ENCODE results near the gene TRNP1.
"Not testable (repeated sequence)": the region's sequence is repeated elsewhere in the genome, so short reads cannot be mapped to it uniquely, and the experiment has no call there.

Gene TRNP1

GRCh38 chr1:26993237-26994019, at the start of gene TRNP1:
TSS of gene TRNP1 (plus strand) at chr1:26993692. CDS start at chr1:26993787, 95 bp downstream.
- DNase-seq (ENCODE audit: low spot score) = peak; percentile 99

DNA sequence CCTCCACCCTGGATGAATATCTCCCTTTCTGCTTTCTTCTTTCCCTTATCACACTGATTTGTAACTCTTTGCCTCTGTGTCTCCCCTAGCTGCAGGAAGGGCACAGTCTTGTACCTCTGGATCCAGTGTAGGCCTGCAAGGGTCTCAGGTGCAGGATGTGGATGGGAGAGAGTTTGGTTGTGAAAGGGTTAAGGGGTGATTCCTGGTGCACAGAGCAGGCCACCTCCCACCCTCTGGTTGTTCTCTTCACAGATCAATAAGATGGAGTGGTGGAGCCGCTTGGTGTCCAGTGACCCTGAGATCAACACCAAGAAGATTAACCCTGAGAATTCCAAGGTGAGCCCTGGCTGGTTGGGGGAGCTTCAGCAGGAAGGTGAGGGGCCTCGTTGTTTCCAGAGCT, 48.4 kb upstream of the TRNP1 start:
- DNase-seq (ENCODE audit: low spot score) = no peak

DNA sequence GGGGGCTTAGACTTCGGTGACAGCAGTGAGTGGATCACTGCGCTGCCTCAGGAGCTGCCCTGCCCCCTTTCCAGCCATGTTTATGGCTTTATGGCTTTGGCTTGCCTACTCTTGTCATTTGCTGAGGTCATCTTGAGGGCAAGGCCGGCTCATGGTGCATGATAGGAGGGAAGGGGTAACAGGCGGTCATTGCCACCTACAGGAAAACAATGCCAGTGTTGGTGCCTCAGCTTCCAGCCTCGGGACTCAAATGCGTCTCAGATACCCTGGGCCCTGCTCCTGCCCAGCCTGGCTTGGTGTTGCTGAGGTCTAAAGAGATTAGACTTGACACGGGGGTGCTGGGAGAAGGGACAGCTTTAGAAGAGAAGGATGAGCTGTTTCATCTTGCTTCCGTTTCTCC, 47.8 kb upstream of the TRNP1 start:
- DNase-seq (ENCODE audit: low spot score) = no peak

DNA sequence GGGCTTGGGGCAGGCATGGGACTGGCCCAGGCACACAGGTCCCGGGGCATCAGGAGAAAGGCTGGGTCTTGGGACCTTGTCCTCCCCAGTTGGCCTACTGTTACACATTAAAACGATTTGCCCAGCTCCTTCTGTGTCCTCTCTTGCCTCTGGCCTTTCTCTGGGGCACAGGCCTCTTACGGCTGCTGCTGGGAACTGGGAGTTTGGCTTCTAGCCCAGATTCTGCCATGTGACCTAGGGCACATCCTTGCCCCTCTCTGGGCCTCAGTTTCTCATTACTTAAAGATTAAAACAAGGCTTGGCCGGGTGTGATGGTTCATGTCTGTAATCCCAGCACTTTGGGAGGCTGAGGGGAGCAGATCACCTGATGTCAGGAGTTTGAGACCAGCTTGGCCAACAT, 47.2 kb upstream of the TRNP1 start:
- DNase-seq (ENCODE audit: low spot score) = no peak

DNA sequence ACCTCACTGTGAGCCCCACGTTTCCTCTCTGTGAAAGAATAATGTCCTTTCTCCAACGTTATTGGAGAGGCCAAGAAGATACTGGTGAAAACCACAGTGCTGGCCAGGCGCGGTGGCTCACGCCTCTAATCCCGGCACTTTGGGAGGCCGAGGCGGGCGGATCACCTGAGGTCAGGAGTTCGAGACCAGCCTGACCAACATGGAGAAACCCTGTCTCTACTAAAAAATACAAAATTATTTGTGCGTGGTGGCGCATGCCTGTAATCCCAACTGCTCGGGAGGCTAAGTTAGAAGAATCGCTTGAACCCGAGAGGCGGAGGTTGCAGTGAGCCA, 44.8 kb upstream of the TRNP1 start:
- DNase-seq (ENCODE audit: low spot score) = not testable (repeated sequence)

DNA sequence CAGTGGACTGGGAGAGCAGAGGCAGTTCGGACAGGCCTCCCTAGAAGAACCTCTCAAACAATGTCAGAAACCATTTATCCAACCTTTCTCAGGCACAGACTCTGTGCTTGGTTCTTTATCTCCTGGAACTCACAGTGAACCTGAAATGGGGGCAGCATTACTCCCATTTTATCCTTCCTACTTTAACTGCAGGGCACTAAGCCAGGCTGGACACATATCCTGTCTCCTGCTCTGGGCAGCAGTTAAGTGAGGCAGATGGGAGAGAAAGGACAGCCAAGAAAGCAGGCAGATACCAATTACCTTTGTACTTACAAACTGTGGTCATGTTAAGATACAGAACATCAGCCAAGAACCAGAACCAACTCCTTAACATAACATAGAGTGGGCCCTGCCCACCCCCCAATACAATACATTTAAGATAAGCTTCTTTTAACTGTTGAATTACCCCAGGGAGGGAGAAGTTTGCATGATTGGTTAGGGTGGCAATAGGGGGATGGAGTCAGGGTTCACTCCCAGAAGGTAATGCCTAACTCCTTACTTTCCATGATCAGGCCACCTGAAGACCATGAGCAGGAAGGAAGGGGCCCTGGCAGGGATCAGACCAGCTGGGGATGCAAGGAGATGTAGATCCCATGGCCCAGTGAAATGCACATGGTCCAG, 44.1 kb upstream of the TRNP1 start:
- no peak for DNase-seq (ENCODE audit: low spot score)

DNA sequence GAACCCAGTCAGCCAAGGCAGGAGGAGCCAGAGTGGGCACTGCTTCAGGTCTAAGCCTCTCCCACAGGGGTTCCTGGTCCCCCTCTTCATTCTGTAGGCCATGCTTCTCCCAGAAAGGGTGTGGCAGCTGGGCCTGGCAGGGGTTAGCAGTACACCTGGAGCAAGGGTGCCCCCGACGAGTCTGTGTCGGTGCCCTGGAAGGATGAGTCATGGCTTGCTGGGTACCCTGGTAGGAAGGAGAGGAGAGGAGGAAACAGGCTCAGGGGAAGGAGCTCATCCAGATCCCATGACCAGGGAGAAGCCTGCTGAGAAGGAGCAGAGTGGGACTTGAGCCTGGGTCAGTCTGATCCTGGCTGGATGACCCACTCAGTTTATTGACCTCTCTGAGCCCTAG, 43.6 kb upstream of the TRNP1 start:
- DNase-seq (ENCODE audit: low spot score) = no peak

GRCh38 chr1:26950602-26951001, 42.9 kb upstream of the TRNP1 start:
- no peak for DNase-seq (ENCODE audit: low spot score)

GRCh38 chr1:26951216-26951615, 42.3 kb upstream of the TRNP1 start:
- no peak for DNase-seq (ENCODE audit: low spot score)

GRCh38 chr1:26951821-26952497, 41.5 kb upstream of the TRNP1 start:
- DNase-seq (ENCODE audit: low spot score) = no peak

GRCh38 chr1:26953374-26953773, 40.1 kb upstream of the TRNP1 start:
- DNase-seq (ENCODE audit: low spot score) = no peak

DNA sequence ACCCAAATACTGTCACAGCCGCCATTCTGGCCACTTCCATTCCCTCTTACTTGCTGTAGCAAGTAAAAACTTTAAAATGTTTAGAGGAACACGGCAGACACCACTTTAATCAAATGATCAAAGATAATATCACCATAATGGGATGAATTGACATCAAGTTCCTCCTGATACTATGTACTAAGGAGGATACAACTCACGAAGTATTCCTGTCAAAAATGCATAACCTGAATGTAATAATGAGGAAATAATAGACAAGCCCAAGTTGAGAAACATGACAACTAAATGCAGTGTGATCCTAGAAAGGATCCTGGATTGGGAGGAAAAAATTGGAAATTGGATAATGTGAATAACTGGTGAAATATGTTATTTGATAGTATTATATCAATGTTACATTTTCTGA, 37.2 kb upstream of the TRNP1 start:
- DNase-seq (ENCODE audit: low spot score) = no peak

- no peak for DNase-seq (ENCODE audit: low spot score)
Observed at GRCh38 chr1:26957306-26957705, 36.2 kb upstream of the TRNP1 start.

- DNase-seq (ENCODE audit: low spot score) = no peak
Observed at GRCh38 chr1:26959270-26959669, 34.2 kb upstream of the TRNP1 start.

- DNase-seq (ENCODE audit: low spot score) = no peak
Observed at GRCh38 chr1:26959722-26960624, 33.5 kb upstream of the TRNP1 start, which contains the start of gene KDF1. TSS of gene KDF1 (minus strand) at chr1:26960468. CDS start at chr1:26952380, 8,088 bp downstream.

GRCh38 chr1:26960625-26960966, 32.9 kb upstream of the TRNP1 start:
- no peak for DNase-seq (ENCODE audit: low spot score)

DNA sequence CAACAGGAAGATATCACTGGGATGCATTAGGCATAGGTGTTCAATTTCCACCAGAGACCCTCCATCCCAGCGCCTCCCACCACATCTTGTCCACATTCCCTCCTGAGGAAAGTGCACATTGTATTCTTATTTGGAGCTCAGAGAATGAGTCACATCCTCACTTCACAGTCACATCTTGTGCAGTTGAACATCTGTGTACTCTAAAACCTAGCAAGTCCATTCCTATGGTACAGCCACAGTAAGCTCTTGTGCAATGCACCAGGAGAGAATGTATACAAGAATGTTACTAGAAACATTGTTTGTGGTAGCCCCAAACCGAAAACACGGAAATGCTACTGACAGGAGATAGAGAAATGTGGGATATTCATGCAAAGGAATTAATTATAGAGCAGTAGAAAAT, 31.7 kb upstream of the TRNP1 start:
- peak; percentile 84 for DNase-seq (ENCODE audit: low spot score)

GRCh38 chr1:26965213-26965612, 28.3 kb upstream of the TRNP1 start:
- no peak for DNase-seq (ENCODE audit: low spot score)

DNA sequence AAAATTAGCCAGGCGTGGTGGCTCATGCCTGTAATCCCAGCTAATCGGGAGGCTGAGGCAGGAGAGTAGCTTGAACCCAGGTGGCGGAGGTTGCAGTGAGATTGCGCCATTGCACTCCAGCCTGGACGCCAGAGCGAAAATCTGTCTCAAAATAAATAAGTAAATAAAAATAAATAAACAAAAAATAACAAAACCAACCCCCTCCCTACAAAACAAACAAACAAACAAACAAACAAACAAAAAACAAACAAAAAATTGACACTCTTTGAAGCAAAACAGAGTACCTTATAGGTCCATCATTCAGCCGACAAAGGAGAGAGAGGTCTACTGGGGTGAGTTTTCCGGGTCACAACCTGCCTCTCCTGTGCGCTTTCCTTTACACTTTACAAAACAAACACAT, 27.9 kb upstream of the TRNP1 start:
- DNase-seq (ENCODE audit: low spot score) = no peak

- no peak for DNase-seq (ENCODE audit: low spot score)
Observed at GRCh38 chr1:26970810-26971209, 22.7 kb upstream of the TRNP1 start.

- DNase-seq (ENCODE audit: low spot score) = no peak
Observed at GRCh38 chr1:26971590-26971989, 21.9 kb upstream of the TRNP1 start.

GRCh38 chr1:26972390-26972789, 21.1 kb upstream of the TRNP1 start:
- DNase-seq (ENCODE audit: low spot score) = no peak

All from GM03348 (cell line).